ENCODE data around the gene GRIA1.

DNA sequence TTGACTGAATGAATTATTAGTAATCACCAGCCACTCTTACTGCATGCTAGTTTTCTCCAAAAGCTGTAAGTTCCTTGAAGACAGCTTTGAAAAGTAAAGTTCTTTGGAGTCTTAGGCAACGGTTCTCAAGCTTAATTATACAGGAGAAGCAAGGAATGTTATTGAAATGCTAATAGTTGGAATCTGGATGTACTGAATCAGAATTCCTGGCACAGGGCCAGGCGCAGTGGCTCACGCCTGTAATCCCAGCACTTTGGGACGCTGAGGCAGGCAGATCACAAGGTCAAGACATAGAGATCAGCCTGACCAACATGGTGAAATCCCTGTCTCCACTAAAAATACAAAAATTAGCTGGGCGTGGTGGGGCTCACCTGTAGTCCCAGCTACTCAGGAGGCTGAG, 33.4 kb downstream of the GRIA1 start:
- TF ChIP-seq FOXA1 (IDR thresholded peaks at IDR 0.05) (no peak), NFRKB (IDR thresholded peaks at IDR 0.05) (no peak), LEF1 (IDR thresholded peaks at IDR 0.05; ENCODE audit: borderline replicate concordance) (no peak), ZNF384 (IDR thresholded peaks at IDR 0.05) (no peak), FOXK2 (IDR thresholded peaks at IDR 0.05) (no peak), FOXM1 (IDR thresholded peaks at IDR 0.05; ENCODE audit: borderline replicate concordance) (no peak), SP1 (IDR thresholded peaks at IDR 0.05) (no peak), HDGF (IDR thresholded peaks at IDR 0.05; ENCODE audit: borderline replicate concordance) (no peak), SUZ12 (IDR thresholded peaks at IDR 0.05) (no peak), TARDBP (IDR thresholded peaks at IDR 0.05) (no peak)

Data from HEK293T (cell line).